H1 (cell line): Measurements from ENCODE around the gene BLMH. TPM values are rescaled to one million over a fixed set of nuclear protein-coding genes. Genes with fewer than 3 reads are reported as not detected.

Experiments used
- CREB1 ChIP-seq: IDR thresholded peaks from 2 replicates; pipeline ENCODE4 v1.6.1; 2012; ENCODE audit warnings: inconsistent platforms
- polyA plus RNA-seq, 7 experiments: library from polyadenylated mRNA; depleted of rRNA in 3 of 7; stranded (reverse) in 5 of 7; unstranded in 2 of 7; fragments of >200 nt in 5 of 7; fragments of 200-250 nt in 2 of 7; gene quantifications; 1 replicate in 5 of 7; 2 replicates in 1 of 7; 4 replicates in 1 of 7; pipeline versions ENCODE4 v1.2.1 to v1.2.3, GENCODE V29; 2011 to 2013; ENCODE audit warnings: missing spikeins in 2 of 7, mixed read lengths in 2 of 7
- total RNA-seq: library from RNA; stranded (reverse); fragmentation: NEBNext Ultra II Directional; extraction: Animal tissue kit (Norgen Biotek cat#: 25700); gene quantifications from 2 replicates; pipeline ENCODE4 v1.2.1, GENCODE V29; 2021

Gene BLMH
- total and polyA plus RNA-seq, 2 of the 8 experiments (the other 6 are each of a cell fraction or from before 2014, with no cell fraction given): 18.2 to 74.3 TPM

GRCh38 chr17:30224419-30224960 is 67.3 kb downstream of the BLMH start (continued):
- TF ChIP-seq CREB1: no peak
- TF ChIP-seq, all 59 proteins: peak for 0
